DND-41 (cell line): ENCODE data around the gene TTR.

Experiments used
- ATAC-seq: fragments of 200-7000 bp; cut with Tn5 transposase; 3 replicates; pipeline ENCODE4 v1.9.1; 2021; ENCODE audit warnings: low read depth; ENCODE audit not compliant: insufficient read depth
- DNase-seq: peaks from one replicate; pipeline ENCODE4 v3.0.0-alpha.2; 2020
- H2AFZ ChIP-seq: 2 replicates; pipeline ENCODE4 v1.6.0; 2012; ENCODE audit warnings: low read depth, low read length
- H3K27ac ChIP-seq: 2 replicates; pipeline ENCODE4 v1.5.1; 2012; ENCODE audit warnings: low read length, inconsistent platforms
- H3K27me3 ChIP-seq: fragments of 200-600 bp; sonication (generic); 2 replicates; pipeline ENCODE4 v1.6.0; 2012; ENCODE audit warnings: low read length, mild to moderate bottlenecking, inconsistent platforms; ENCODE audit not compliant: insufficient read depth, poor library complexity
- H3K36me3 ChIP-seq: 2 replicates; pipeline ENCODE4 v1.5.1; 2012; ENCODE audit warnings: low read length, inconsistent platforms; ENCODE audit not compliant: insufficient read depth
- H3K4me1 ChIP-seq: 2 replicates; pipeline ENCODE4 v1.5.1; 2012; ENCODE audit warnings: mild to moderate bottlenecking, low read length; ENCODE audit not compliant: insufficient read depth
- H3K4me2 ChIP-seq: 2 replicates; pipeline ENCODE4 v1.6.0; 2012; ENCODE audit warnings: mild to moderate bottlenecking, moderate library complexity, low read length, inconsistent platforms; ENCODE audit not compliant: insufficient read depth
- H3K4me3 ChIP-seq, 2 experiments: fragments of 200-600 bp in 1 of 2; shearing (Covaris generic) in 1 of 2; 2 replicates each; pipeline ENCODE4 v1.5.1; 2012 to 2016; ENCODE audit warnings: inconsistent platforms in 2 of 2, low read length in 2 of 2, mild to moderate bottlenecking in 2 of 2, low read depth in 1 of 2, moderate library complexity in 1 of 2
- H3K79me2 ChIP-seq: 2 replicates; pipeline ENCODE4 v1.6.0; 2012; ENCODE audit warnings: low read length, inconsistent platforms; ENCODE audit not compliant: insufficient read depth
- H3K9ac ChIP-seq: 2 replicates; pipeline ENCODE4 v1.6.0; 2012; ENCODE audit warnings: low read depth, mild to moderate bottlenecking, inconsistent platforms, low read length, moderate library complexity
- H3K9me3 ChIP-seq: 2 replicates; pipeline ENCODE4 v1.5.1; 2012; ENCODE audit warnings: low read length, moderate library complexity, mild to moderate bottlenecking, inconsistent platforms; ENCODE audit not compliant: insufficient read depth, severe bottlenecking
- H4K20me1 ChIP-seq: 2 replicates; pipeline ENCODE4 v1.6.0; 2012; ENCODE audit warnings: low read length; ENCODE audit not compliant: insufficient read depth
- CTCF ChIP-seq: IDR thresholded peaks from 2 replicates; pipeline ENCODE4 v1.5.1; 2012; ENCODE audit warnings: borderline replicate concordance, low read length, moderate library complexity, mild to moderate bottlenecking; ENCODE audit not compliant: poor library complexity, severe bottlenecking; ENCODE audit errors: extremely low read depth
- EZH2 ChIP-seq: IDR thresholded peaks from 3 replicates; pipeline ENCODE4 v1.6.1; 2012; ENCODE audit warnings: borderline replicate concordance, low read depth, mild to moderate bottlenecking, moderate library complexity, low read length, inconsistent platforms; ENCODE audit not compliant: severe bottlenecking

The TTR gene

GRCh38 chr18:31577195-31577594 lies 14.5 kb upstream of the TTR start:
- Histone ChIP-seq H3K4me1 (no peaks in the 10 kb centered on the region), H3K79me2 (no peaks in the 10 kb centered on the region), H3K4me2 (no peak overlapping the region), H3K9me3 (no peaks in the 10 kb centered on the region), H3K9ac (no peak overlapping the region), H3K27me3 (peaks cover 7% of the 10 kb centered on the region), H4K20me1 (no peaks in the 10 kb centered on the region), H3K4me3 (no peak overlapping the region), H2AFZ (no peak overlapping the region), H3K36me3 (no peaks in the 10 kb centered on the region), H3K27ac (no peak overlapping the region)
- TF ChIP-seq EZH2 = no peak
- TF ChIP-seq CTCF = no peak
- DNase-seq = no peak
- ATAC-seq = no peak

- no peak overlapping the region for H3K27ac ChIP-seq
- H3K79me2 ChIP-seq = no peaks in the 10 kb centered on the region
- TF ChIP-seq CTCF (no peak), EZH2 (no peak)
- peaks cover 4% of the 10 kb centered on the region for H3K27me3 ChIP-seq
- no peak overlapping the region for H2AFZ ChIP-seq
- H3K36me3 ChIP-seq = no peaks in the 10 kb centered on the region
- H3K4me2 ChIP-seq = no peak overlapping the region
- no peak overlapping the region for H3K9ac ChIP-seq
- DNase-seq (no peak), ATAC-seq (no peak)
- H4K20me1 ChIP-seq = no peaks in the 10 kb centered on the region
- H3K4me3 ChIP-seq = no peak overlapping the region
- no peaks in the 10 kb centered on the region for H3K9me3 ChIP-seq
- H3K4me1 ChIP-seq = no peaks in the 10 kb centered on the region
These were observed 13.6 kb upstream of the TTR start for GRCh38 chr18:31578126-31578525.

- H3K79me2 ChIP-seq = no peaks in the 10 kb centered on the region
- DNase-seq = no peak
- H3K27ac ChIP-seq = no peak overlapping the region
These were observed 12.3 kb upstream of the TTR start for GRCh38 chr18:31579375-31579774.

More at GRCh38 chr18:31579375-31579774, 12.3 kb upstream of the TTR start:
- ATAC-seq = no peak
- Histone ChIP-seq H3K27me3 (peaks cover 4% of the 10 kb centered on the region), H3K9ac (no peak overlapping the region), H4K20me1 (no peaks in the 10 kb centered on the region), H3K4me1 (no peaks in the 10 kb centered on the region), H3K9me3 (no peaks in the 10 kb centered on the region), H3K36me3 (no peaks in the 10 kb centered on the region), H3K4me2 (no peak overlapping the region), H2AFZ (no peak overlapping the region), H3K4me3 (no peak overlapping the region)
- TF ChIP-seq CTCF = no peak
- no peak for TF ChIP-seq EZH2
